ENCODE results near the gene MAFB.

Gene MAFB

GRCh38 chr20:40646813-40647212 is 42.2 kb downstream of the MAFB start:
- TF ChIP-seq ZNF274 (IDR thresholded peaks at IDR 0.05; ENCODE audit: low read depth, low read length) = no peak
- H3K4me3 ChIP-seq (ENCODE audit: low read length) = no peak overlapping the region

GRCh38 chr20:40646361-40646760 is 42.7 kb downstream of the MAFB start:
- no peak for TF ChIP-seq ZNF274 (IDR thresholded peaks at IDR 0.05; ENCODE audit: low read depth, low read length)
- no peak overlapping the region for H3K4me3 ChIP-seq (ENCODE audit: low read length)

GRCh38 chr20:40644863-40645262 is 44.2 kb downstream of the MAFB start:
- no peak overlapping the region for H3K4me3 ChIP-seq (ENCODE audit: low read length)
- TF ChIP-seq ZNF274 (IDR thresholded peaks at IDR 0.05; ENCODE audit: low read depth, low read length) = no peak

- no peak for TF ChIP-seq ZNF274 (IDR thresholded peaks at IDR 0.05; ENCODE audit: low read depth, low read length)
- H3K4me3 ChIP-seq (ENCODE audit: low read length) = no peak overlapping the region
These were observed 45.1 kb downstream of the MAFB start for GRCh38 chr20:40643891-40644290.

GRCh38 chr20:40641809-40642208 is 47.2 kb downstream of the MAFB start:
- no peak for TF ChIP-seq ZNF274 (IDR thresholded peaks at IDR 0.05; ENCODE audit: low read depth, low read length)
- H3K4me3 ChIP-seq (ENCODE audit: low read length) = no peak overlapping the region

- H3K4me3 ChIP-seq (ENCODE audit: low read length) = no peak overlapping the region
These were observed 47.8 kb downstream of the MAFB start for GRCh38 chr20:40641202-40641601.

GRCh38 chr20:40640667-40641066 is 48.4 kb downstream of the MAFB start:
- no peak overlapping the region for H3K4me3 ChIP-seq (ENCODE audit: low read length)
- TF ChIP-seq ZNF274 (IDR thresholded peaks at IDR 0.05; ENCODE audit: low read depth, low read length) = no peak

More at GRCh38 chr20:40641202-40641601, 47.8 kb downstream of the MAFB start:
- no peak for TF ChIP-seq ZNF274 (IDR thresholded peaks at IDR 0.05; ENCODE audit: low read depth, low read length)

- H3K4me3 ChIP-seq (ENCODE audit: low read length) = no peak overlapping the region
- no peak for TF ChIP-seq ZNF274 (IDR thresholded peaks at IDR 0.05; ENCODE audit: low read depth, low read length)
These were observed 49.2 kb downstream of the MAFB start for GRCh38 chr20:40639676-40640355.

GRCh38 chr20:40639132-40639531 is 49.9 kb downstream of the MAFB start:
- no peak overlapping the region for H3K4me3 ChIP-seq (ENCODE audit: low read length)
- TF ChIP-seq ZNF274 (IDR thresholded peaks at IDR 0.05; ENCODE audit: low read depth, low read length) = no peak

GRCh38 chr20:40638414-40638813 is 50.6 kb downstream of the MAFB start:
- no peak for TF ChIP-seq ZNF274 (IDR thresholded peaks at IDR 0.05; ENCODE audit: low read depth, low read length)
- no peak overlapping the region for H3K4me3 ChIP-seq (ENCODE audit: low read length)

- no peak overlapping the region for H3K4me3 ChIP-seq (ENCODE audit: low read length)
- TF ChIP-seq ZNF274 (IDR thresholded peaks at IDR 0.05; ENCODE audit: low read depth, low read length) = no peak
These were observed 51.9 kb downstream of the MAFB start for GRCh38 chr20:40637176-40637575.

- no peak overlapping the region for H3K4me3 ChIP-seq (ENCODE audit: low read length)
- TF ChIP-seq ZNF274 (IDR thresholded peaks at IDR 0.05; ENCODE audit: low read depth, low read length) = no peak
These were observed 52.5 kb downstream of the MAFB start for GRCh38 chr20:40636486-40636885.

- no peak for TF ChIP-seq ZNF274 (IDR thresholded peaks at IDR 0.05; ENCODE audit: low read depth, low read length)
- H3K4me3 ChIP-seq (ENCODE audit: low read length) = no peak overlapping the region
These were observed 53.1 kb downstream of the MAFB start for GRCh38 chr20:40635971-40636370.
